NCI-H69 (cell line): ENCODE data around the gene MYO10.
"Not testable (repeated sequence)": the region's sequence is repeated elsewhere in the genome, so short reads cannot be mapped to it uniquely, and the experiment has no call there.

Source experiments
- DNase-seq: peaks from one replicate; lab custom pipeline; 2025; lab: John Stamatoyannopoulos, UW

Gene MYO10

DNA sequence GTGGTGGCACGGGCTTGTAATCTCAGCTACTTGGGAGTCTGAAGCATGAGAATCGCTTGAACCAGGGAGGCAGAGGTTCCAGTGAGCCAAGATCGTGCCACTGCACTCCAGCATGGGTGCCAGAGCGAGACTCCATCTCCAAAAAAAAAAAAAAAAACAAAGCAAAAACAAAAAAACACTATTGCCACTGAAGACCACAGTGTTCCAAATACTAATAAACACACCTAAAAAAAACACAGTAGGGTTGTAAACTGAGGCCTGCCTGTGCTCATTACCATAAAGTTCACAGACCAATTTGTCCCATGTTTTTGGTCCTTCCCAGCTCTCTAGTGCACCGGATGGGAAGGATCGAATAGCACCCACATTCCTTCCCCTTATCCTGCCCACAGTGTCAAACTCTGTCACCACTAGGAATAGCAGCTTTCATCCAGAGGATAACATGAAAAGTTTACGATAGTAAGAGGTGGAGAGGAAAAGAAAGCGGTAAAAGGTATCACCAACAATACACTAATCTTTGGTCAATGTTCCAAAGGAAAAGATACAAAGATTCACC lies 49.2 kb downstream of the MYO10 start:
- no peak for DNase-seq

- no peak for DNase-seq
Observed at GRCh38 chr5:16886366-16886736, 49.7 kb downstream of the MYO10 start.

DNA sequence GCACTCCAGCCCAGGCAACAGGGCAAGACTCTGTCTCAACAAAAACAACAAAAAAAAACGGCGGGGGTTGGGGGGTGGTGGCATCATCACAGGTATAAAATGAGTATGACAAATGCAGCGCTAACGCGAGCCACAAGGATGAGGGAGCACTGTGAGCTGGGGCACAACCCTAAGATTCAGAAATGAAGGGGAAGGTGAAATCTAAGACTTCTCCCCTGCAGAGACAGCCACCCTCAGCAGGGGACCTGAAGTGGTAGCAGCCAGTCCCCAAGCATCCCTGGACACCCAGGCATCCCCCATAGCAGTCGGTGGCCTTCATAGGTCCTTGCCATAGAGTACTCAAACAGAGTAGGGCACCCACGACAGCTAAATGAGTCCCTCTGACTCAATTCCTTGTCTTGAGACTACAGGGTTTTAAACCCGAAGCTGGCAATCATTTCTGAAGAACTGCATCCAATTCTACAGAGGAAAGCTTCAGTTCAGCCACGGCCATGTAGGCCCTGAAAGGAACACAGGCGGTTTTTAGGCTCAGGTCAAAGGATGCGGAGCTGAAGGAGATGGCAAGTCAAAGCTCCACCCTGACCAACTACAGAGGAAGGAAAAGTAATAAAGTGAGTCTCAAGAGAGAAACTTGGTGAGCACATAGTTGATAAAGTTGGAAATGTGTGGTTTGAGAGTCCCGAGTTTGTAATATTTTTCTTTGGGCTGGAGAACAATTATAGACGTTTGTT lies 50.3 kb downstream of the MYO10 start:
- DNase-seq: no peak

- DNase-seq: no peak
Observed at GRCh38 chr5:16884595-16884994, 51.5 kb downstream of the MYO10 start.

DNA sequence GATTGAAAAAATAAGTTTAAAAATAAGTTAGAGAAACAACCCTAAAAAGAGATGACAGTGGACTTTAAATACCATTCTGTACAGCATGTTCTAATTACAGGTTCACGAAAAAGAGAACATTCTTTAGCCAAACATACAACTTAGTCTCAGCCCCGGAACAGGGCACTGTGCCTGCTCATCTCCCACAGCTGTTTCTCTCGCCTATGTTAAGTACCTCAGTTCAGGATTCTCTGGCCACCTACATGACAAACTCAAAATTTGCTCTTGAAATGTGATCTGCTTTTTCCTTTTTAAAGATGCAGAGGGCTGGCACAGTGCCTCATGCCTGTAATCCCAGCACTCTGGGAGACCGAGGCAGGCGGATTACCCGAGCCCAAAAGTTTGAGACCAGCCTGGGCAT lies 52.3 kb downstream of the MYO10 start:
- DNase-seq: no peak

GRCh38 chr5:16883176-16883575 lies 52.9 kb downstream of the MYO10 start:
- DNase-seq: no peak

GRCh38 chr5:16881251-16881650 lies 54.8 kb downstream of the MYO10 start:
- peak; percentile 51 for DNase-seq

DNA sequence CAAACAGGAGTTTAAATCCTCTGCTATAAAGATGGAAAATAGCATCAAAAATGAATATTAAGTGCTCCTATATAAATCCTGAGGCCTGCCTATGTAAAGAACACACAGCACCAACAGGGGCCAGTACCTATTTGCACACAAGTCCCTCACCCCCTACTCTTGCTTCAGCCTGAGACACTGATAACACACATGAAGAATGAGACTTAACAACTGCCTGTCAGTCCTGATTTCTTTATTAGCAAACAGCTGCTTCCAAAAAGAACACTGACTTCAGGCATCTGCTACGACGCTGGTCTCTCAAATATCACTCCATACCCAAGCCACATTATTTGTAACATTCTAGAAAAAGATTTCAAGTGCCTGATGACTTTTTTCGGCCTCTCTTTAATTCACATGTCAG lies 55.5 kb downstream of the MYO10 start:
- no peak for DNase-seq

GRCh38 chr5:16879650-16880049 lies 56.4 kb downstream of the MYO10 start:
- no peak for DNase-seq

DNA sequence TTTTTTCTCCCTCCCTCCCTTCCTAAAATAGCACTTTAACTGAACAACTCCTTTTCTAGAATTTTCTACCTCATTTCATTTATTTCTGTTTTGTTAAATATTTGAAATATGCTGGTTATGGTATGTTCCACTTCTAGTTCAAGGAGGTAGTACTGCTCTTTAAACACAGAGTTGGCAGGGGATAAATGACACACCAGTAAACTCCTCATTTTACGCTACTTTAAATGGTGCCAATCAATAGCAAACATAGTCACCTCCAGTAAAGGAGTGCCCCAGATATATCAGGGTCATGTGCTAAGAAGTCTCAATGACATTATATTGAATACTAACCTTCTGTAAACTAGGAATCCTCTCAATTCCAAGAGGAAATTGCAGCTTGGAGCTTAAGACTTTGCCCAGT lies 56.9 kb downstream of the MYO10 start:
- DNase-seq: no peak

DNA sequence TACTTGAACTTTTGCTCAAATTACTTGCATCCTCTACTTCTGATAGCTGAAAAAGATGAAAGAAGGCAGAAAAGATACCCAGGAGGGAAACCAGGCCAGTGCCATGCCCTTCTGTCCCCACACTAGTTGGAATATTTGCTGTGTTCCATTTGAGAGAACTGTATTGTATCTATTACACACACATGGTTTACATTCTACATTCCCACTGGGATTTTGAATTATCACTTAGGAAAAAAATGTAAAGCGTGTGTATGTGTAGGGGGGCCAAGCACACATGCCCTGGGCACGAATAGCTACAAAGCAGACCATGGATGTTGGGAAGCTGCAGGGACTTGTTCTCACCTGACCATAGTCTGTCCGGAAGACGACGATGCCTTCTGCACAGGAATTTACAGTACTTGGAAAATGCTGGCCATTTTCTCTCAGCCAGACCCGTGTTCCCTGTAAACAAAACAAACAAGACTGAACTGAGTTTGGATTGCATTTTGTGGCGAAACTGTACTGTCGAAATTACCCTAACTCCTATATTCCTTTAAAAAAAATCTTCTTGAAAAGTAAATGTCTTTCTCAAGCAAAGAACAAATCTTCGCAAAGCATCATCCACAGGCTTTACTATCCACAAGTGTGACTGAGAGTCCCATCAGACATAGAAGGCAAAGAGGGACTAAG lies 58.7 kb downstream of the MYO10 start:
- no peak for DNase-seq

- DNase-seq: not testable (repeated sequence)
Observed at GRCh38 chr5:16874424-16874823, 61.7 kb downstream of the MYO10 start.

DNA sequence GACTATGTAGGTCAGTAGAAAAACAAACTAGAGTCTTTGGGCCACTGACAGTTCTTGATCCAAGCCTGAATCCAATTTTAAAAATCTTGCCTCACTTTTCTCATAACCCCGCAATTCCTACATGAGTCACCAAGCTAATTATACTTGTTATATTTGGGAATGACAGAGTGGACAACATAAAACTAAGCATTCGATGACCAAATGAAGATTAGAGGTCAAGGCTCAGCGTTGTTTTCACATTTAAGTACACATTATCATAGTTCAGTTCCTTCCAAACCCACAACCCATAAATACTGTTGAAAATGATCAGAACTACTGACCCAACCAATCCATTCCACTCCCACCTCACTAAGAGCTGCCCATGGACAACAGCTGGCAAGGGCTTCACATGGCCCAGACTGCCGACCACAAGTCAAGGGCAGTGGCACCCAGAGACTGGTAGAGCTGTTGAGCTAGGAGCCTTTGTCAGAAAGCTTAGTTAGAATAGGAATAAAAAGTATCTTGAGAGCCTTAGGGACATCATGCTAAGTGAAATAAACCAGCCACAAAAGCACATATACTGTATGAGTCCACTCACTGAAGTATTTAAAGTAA lies 64.2 kb downstream of the MYO10 start:
- DNase-seq: no peak

- no peak for DNase-seq
Observed at GRCh38 chr5:16870878-16871277, 65.2 kb downstream of the MYO10 start.

DNA sequence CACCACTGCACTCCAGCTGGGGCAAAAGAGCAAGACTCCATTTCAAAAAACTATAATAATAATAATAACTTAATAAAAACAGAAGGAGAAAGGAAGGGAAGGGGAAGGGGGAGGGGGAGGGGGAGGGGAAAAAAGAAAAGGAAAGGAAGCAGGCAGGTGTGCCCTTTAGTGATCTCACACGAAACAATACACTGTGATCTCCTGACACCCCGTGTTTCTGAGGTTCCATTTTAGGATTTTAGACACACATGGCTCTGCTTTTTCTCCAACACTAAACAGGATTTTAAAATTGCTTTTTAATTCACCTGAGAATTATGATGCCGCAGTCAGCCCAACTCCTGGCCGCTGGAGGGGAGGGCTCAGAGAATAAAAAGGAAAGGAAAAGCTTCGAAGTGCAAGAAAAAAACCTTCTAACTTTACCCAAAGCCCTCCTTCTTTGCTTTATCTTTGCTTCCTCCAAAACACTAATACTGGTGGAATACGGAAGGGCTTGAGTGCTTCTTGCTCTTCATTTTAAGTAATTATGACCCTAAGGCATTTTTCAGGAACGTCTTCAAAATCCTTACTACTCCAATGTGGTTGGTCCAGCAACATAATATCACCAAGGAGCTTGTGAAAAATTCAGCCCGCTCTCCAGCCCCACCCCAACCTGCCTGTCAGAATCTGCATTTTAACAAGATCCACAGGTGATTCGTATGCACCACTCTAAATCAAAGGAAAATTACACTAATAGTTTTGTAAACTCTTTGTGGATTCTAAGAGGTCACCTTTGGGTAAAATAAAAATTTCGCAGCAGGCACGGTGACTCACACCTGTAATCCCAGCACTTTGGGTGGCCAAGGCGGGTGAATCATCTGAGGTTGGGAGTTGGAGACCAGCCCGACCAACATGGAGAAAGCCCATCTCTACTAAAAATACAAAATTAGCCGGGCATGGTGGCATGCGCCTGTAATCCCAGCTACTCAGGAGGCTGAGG lies 66.0 kb downstream of the MYO10 start:
- DNase-seq: peak; percentile 17

- no peak for DNase-seq
Observed at GRCh38 chr5:16867577-16867953, 68.5 kb downstream of the MYO10 start.

- peak; percentile 76 for DNase-seq
Observed at GRCh38 chr5:16866795-16867576, 69.1 kb downstream of the MYO10 start.

DNA sequence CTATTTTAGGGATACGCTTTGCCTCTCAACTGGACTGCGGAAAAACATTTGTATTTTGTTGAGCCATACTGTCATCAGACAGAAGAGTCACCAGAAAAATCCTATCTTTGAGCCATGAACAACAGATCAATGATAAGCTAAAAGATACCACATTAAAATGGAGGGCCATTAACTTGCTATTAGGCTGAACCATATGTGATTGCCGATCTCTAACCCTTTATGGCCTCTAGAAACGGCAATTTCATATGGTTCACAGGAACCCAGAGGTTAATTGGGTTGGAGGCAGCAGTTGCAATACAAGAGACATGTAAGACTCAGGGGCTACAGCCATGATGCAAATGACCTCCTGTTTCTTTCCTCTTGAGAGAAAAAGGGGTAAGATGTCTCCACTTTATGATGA lies 69.8 kb downstream of the MYO10 start:
- DNase-seq: peak; percentile 28

GRCh38 chr5:16865151-16865550 lies 70.9 kb downstream of the MYO10 start:
- DNase-seq: no peak

DNA sequence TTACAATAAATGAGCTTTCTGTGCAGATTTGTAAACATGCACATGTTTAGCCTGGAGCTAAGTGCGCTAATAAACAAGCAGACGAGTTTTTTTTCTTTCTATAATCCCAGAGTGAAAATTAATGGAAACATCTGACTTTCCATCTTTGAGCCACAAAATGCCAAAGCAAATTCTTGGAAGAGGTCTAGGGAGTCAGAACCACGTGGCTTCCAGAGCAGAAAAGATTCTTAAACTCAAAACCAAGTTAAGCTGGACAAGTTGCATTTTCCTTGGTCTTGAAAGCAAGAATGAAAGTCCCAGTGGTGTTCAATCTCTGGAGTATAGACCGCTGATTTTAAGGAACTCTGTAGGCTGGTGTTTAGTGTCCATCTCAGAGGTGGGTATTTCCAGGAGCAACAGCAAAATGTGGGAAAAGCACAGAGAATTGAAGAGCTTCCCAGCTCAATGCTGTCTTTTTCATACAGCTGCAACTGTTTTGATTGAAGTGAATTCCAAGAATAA lies 71.4 kb downstream of the MYO10 start:
- DNase-seq: no peak

- DNase-seq: no peak
Observed at GRCh38 chr5:16863469-16863946, 72.6 kb downstream of the MYO10 start.
